T-helper 17 cell (primary cell): Measurements from ENCODE around the gene KDM4B. TPM values are rescaled to one million over a fixed set of nuclear protein-coding genes. Genes with fewer than 3 reads are reported as not detected.
A peak's percentile ranks its signal among the peaks of the same experiment; 100 is the strongest.
"Not testable (repeated sequence)": the region's sequence is repeated elsewhere in the genome, so short reads cannot be mapped to it uniquely, and the experiment has no call there.

Experiments
- ATAC-seq: fragments of 150-1000 bp; cut with Tn5 transposase; 2 replicates; pipeline ENCODE4 v1.10.0; 2021; ENCODE audit warnings: mild to moderate bottlenecking, moderate library complexity
- DNase-seq, 3 donors: peaks; one replicate each; pipeline versions ENCODE4 v3.0.0 to v3.0.0-alpha.2; 2020 to 2021
- H3K9me3 ChIP-seq: one replicate; pipeline ENCODE4 v1.7.0; 2013; ENCODE audit warnings: low read length, mild to moderate bottlenecking; ENCODE audit not compliant: control insufficient read depth, poor library complexity, severe bottlenecking
- H3K27ac Mint-ChIP-seq: one replicate; pipeline ENCODE4 v1.8.0; 2022; ENCODE audit warnings: mild to moderate bottlenecking, moderate library complexity, mixed read lengths
- H3K27me3 Mint-ChIP-seq: one replicate; pipeline ENCODE4 v1.8.0; 2022; ENCODE audit warnings: mixed read lengths
- H3K36me3 Mint-ChIP-seq: one replicate; pipeline ENCODE4 v1.8.0; 2022; ENCODE audit warnings: low read depth, mixed read lengths
- H3K4me1 Mint-ChIP-seq: one replicate; pipeline ENCODE4 v1.8.0; 2022; ENCODE audit warnings: mild to moderate bottlenecking, mixed read lengths
- H3K4me3 Mint-ChIP-seq: one replicate; pipeline ENCODE4 v1.8.0; 2022; ENCODE audit warnings: mild to moderate bottlenecking, moderate library complexity, mixed read lengths
- total RNA-seq, 4 donors: library from RNA in 2 of 4; stranded (reverse) in 2 of 4; gene quantifications; one replicate each; pipeline ENCODE4 v1.2.3 and lab custom pipeline; 2022 to 2026

KDM4B gene
- total RNA-seq, 2 donors from 2014 or later, result 37.6 to 42.2 TPM

DNA sequence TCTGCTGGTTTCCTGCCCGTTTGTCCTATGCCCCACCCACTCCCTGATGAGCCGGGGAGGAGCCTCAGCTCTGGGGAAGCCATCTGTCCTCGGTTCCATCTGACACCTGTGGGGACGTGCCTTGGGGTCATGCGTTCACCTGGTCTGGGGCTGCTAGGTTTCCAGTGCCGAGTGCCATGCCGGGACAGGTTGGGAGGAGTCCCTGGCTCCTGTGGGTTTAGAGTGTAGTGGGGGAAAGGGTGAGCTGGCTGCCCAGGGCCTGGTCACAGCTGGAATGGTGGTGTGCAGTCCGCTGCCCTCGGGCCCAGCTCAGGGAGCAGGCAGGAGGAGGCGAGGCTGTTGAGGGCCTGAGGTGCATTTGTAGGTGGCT lies 2.5 kb downstream of the KDM4B start:
- H3K4me1 Mint-ChIP-seq, result peaks cover 33% of the 10 kb centered on the region
- no peaks in the 10 kb centered on the region for H3K36me3 Mint-ChIP-seq
- no peak for ATAC-seq
- H3K4me3 Mint-ChIP-seq, result peak overlapping the region; percentile 94
- DNase-seq, result no peak
- peak overlapping the region; percentile 91 for H3K27ac Mint-ChIP-seq
- H3K9me3 ChIP-seq, result no peaks in the 10 kb centered on the region
- H3K27me3 Mint-ChIP-seq, result no peaks in the 10 kb centered on the region

DNA sequence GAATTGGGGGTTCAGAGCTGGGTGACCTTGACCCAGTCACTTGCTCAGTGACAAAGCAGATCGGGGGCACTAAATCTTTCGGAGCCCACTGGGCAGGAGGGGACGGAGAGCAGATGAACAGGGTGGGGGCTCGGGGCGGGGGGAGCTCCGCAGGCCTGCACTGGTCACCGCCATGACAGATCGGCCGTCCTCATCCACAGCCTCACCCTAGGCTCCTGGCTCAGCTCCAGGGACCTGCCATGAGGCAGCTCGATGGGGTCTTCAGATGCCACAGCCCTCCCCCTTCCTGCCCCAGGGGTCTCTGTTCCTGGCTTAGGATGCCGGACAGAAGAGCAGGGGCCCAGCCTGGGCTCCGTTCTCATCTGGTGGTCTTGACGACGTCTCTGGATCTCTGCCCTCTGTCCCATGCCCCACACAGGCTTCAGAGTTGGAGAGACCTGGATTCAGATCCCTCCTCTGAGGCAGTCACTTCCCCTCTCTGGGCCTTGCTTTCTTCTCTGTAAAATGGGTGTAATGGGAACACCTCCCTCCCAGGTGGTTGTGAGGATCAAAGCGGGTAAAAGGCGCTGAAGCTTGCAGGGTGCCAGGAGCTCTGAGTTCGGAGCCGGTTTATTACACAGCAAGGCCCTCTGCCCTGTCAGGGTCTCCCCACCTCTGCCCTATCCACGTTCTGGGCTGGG lies 3.0 kb downstream of the KDM4B start:
- Mint-ChIP-seq H3K36me3 (peaks cover 1% of the 10 kb centered on the region), H3K4me3 (peak overlapping the region; percentile 19), H3K27me3 (no peaks in the 10 kb centered on the region), H3K27ac (peak overlapping the region; percentile 91), H3K4me1 (peaks cover 34% of the 10 kb centered on the region)
- DNase-seq (no peak), ATAC-seq (no peak)
- no peaks in the 10 kb centered on the region for H3K9me3 ChIP-seq

DNA sequence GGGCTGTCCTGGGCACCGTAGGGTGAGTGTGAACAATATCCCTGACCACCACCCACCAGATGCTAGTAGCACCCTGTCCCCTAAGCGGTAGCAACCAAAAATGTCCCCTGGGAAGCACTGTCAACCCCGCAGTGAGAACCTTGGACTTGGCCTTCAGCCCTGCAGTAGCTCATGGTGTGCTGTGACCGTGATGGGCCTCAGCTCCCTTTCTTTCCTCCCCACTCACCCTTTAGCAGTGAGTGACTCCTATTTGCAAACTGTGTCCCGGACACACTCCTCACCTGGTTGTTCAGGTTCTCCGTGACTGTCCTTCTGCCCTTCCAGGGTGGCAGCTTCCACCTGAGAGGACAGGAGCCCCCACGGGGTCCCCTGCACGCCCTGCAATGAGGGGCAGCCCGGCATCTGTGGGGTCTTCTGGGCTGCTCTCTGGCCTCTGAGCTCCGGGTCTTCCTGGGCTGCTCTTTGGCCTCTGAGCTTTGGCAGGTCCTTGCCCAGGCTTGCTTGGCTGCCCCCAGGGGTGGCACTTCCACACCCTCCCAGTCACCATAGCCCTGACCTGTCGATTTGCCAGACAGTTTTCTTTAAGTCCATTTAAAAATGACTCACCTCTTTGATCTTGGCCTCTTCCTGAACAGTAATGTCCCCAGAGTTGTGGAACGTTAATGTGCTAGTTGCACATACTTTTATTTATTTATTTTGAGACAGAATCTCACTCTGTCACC lies 3.8 kb downstream of the KDM4B start:
- peaks cover 36% of the 10 kb centered on the region for H3K4me1 Mint-ChIP-seq
- H3K27ac Mint-ChIP-seq, result peak overlapping the region; percentile 43
- no peaks in the 10 kb centered on the region for H3K9me3 ChIP-seq
- ATAC-seq (no peak), DNase-seq (no peak)
- H3K36me3 Mint-ChIP-seq, result peaks cover 2% of the 10 kb centered on the region
- H3K4me3 Mint-ChIP-seq, result no peak overlapping the region
- H3K27me3 Mint-ChIP-seq, result no peaks in the 10 kb centered on the region

DNA sequence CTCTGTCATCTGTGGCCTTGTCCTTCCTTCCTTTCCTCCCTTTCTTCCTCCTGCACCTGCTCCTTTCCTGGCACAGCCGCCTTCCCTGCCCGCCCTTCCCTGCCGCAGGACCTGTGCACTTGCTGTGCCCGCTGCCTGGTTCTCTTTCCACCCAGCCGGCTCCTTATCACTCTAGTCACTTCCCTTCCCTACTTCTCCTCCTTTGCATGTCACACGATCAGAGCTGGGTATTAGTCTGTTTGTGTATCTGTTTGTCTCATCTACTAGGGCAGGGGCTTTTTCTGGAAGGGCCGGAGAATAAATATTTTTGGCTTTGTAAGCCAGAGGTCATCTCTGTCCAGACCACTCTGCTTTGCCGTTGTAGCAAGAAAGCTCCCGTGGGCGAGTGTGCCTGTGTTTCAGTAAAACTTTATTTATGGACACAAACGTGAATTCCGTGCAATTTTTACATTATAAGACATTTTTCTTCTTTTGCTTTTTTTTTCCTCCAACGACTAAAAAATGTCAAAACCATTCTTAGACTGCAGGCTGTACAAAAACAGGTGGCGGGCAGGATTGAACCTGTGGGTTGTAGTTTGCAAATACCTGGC lies 6.1 kb downstream of the KDM4B start:
- peaks cover 32% of the 10 kb centered on the region for H3K4me1 Mint-ChIP-seq
- H3K4me3 Mint-ChIP-seq, result no peak overlapping the region
- DNase-seq (no peak), ATAC-seq (no peak)
- no peaks in the 10 kb centered on the region for H3K27me3 Mint-ChIP-seq
- H3K27ac Mint-ChIP-seq, result no peak overlapping the region
- peaks cover 2% of the 10 kb centered on the region for H3K36me3 Mint-ChIP-seq
- H3K9me3 ChIP-seq, result no peaks in the 10 kb centered on the region

DNA sequence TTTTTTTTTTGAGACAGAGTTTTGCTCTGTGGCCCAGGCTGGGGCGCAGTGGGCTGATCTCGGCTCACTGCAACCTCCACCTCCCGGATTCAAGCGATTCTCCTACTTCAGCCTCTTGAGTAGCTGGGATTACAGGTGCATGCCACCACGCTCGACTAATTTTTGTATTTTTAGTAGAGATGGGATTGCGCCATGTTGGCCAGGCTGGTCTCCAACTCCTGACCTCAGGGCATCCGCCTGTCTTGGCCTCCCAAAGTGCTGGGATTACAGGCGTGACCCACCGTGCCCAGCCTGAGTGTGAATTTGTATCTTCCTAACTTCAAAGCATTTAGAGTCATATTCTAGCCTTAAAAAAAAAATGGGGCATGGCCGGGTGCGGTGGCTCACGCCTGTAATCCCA lies 6.7 kb downstream of the KDM4B start:
- H3K27ac Mint-ChIP-seq, ATAC-seq, H3K9me3 ChIP-seq, H3K27me3 Mint-ChIP-seq, H3K4me3 Mint-ChIP-seq, H3K36me3 Mint-ChIP-seq, DNase-seq: not testable (repeated sequence)
- peaks cover 26% of the 10 kb centered on the region for H3K4me1 Mint-ChIP-seq

DNA sequence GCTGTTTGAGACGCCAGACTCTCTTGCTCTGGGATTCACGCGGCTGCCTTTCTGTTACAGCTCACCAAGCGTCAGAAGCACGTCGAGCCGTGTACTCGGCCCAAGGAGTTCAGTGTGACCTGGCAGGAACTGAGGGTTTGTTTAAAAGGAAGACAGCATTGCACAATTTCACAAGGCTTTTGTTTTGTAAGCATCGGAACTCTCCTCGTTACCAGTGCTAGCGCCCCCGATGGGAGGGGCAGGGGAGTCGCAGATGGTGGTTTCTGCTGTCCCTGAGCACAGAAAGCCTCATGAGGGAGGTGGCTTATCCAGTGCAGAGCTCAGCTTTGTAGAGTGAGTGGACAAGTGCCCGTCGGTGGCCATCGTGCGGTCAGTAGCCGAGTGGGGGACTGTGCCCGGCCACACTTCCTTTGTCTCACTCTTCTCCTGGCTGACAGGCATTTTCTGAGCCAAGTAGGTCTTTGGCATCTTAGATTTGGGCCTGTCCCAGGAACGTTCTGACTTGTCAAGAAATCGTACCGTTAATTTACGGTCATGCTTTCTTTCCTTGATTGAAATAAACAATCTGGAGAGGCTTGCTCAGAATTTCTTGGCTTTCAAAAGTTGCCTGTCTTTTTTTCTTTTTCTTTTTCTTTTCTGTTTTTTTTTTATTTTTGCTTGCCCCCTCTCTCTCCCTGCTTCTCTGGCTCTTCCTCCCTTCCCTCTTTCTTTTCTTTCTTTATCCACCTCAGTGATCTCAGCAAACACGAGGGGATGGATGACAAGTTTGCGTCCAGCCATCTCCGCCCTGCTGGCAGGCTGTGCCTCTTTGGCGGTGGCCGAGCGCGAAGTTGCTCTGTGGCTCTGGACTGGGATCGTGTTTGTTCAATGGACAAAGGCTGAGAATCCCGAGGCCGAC lies 7.7 kb downstream of the KDM4B start:
- peaks cover 2% of the 10 kb centered on the region for H3K36me3 Mint-ChIP-seq
- H3K4me3 Mint-ChIP-seq, result no peak overlapping the region
- no peaks in the 10 kb centered on the region for H3K27me3 Mint-ChIP-seq
- no peaks in the 10 kb centered on the region for H3K9me3 ChIP-seq
- DNase-seq (no peak), ATAC-seq (peak; percentile 52)
- no peak overlapping the region for H3K27ac Mint-ChIP-seq
- H3K4me1 Mint-ChIP-seq, result peaks cover 18% of the 10 kb centered on the region

DNA sequence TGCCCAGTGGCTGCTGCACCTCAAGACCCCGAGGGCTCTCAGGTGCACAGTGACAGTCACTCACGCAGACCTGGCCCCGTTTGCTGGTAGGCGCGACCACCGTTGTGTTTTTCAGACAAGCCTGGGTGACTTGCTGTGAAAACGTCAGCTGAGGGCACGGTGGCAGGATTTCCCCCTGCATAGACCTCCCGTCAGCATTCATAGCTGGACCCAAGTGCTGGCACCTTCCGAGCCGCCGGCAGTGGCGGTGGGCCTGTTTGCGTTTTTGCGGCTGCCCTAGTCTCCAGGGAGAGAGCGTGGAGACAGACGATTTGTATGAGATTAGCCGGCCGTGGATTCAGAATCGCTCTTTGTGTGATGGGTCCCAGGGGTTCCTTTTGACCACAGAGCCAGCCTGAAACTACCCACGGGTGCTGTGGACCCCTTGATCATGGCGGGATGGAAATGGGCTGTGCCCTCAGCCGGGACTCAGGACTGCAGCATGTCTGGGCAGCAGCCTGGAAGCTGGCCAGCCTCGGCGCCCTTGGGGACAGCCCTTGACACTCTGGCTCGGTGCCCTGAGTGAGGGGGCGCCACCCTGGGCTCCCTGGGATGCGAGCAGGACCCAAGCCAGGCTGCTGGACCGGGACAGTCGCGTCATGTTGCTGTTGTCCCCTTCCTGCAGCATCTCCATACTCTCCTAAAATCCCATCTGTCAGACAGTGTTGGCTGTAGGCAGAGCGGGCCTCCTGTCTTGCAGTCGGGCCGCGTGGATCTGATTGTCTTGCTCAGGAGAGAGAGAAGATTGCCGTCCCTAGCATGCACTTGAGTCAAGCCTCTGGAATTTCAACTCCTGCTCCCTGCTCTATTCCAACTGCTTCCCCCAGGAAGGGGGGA lies 8.6 kb downstream of the KDM4B start:
- H3K9me3 ChIP-seq, result no peaks in the 10 kb centered on the region
- ATAC-seq (no peak), DNase-seq (no peak)
- peaks cover 15% of the 10 kb centered on the region for H3K4me1 Mint-ChIP-seq
- H3K27ac Mint-ChIP-seq, result no peak overlapping the region
- H3K27me3 Mint-ChIP-seq, result no peaks in the 10 kb centered on the region
- H3K36me3 Mint-ChIP-seq, result peaks cover 2% of the 10 kb centered on the region
- H3K4me3 Mint-ChIP-seq, result no peak overlapping the region

DNA sequence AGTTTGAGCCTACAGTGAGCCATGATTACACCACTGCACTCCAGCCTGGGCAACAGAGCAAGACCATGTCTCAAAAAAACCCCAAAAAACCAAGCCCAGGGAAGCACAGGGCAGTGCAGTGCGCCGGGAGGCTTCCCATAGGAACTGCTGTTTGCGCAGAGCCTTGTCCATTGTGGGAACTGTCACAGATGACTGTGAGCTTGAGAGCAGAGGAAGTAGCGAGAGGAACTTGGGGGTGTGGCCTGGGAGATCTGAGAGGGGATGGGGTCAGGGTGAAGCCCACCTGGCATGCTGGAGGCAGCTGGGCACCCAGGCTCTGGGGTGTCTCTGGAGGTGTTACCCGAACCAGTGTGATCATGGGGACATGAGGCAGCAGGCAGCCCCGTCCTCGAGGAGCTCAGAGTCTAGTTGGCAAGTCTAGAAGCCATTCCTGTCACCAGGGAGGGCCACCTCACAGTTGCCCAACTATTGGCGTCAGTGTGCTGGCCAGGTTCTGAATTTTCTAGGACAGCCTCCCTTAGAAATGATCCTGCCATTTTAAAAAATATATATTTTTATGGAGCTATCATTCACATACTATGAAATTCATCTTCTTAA lies 10.4 kb downstream of the KDM4B start:
- DNase-seq (no peak), ATAC-seq (no peak)
- no peaks in the 10 kb centered on the region for H3K27me3 Mint-ChIP-seq
- no peaks in the 10 kb centered on the region for H3K9me3 ChIP-seq
- no peak overlapping the region for H3K27ac Mint-ChIP-seq
- H3K4me1 Mint-ChIP-seq, result peaks cover 13% of the 10 kb centered on the region
- no peak overlapping the region for H3K4me3 Mint-ChIP-seq
- peaks cover 2% of the 10 kb centered on the region for H3K36me3 Mint-ChIP-seq

DNA sequence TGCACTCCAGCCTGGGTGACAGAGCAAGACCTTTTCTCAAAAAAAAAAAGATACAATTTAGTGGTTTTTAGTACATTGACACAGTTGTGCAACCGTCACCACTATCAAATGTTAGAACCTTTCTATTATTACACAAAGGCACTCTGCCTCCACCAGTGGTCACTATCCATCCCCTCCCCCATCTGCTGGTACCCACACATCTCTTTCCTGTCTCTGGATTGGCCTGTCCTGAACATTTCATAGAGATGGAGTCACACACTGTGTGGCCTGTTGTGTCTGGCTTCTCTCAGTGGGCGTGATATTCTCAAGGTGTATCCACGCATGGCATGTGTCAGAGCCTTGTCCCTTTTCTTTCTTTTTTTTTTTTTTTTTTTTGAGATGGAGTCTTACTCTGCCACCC lies 11.2 kb downstream of the KDM4B start:
- no peaks in the 10 kb centered on the region for H3K9me3 ChIP-seq
- Mint-ChIP-seq H3K36me3 (peaks cover 2% of the 10 kb centered on the region), H3K27me3 (no peaks in the 10 kb centered on the region), H3K27ac (no peak overlapping the region), H3K4me3 (no peak overlapping the region), H3K4me1 (peaks cover 8% of the 10 kb centered on the region)
- ATAC-seq (no peak), DNase-seq (no peak)

DNA sequence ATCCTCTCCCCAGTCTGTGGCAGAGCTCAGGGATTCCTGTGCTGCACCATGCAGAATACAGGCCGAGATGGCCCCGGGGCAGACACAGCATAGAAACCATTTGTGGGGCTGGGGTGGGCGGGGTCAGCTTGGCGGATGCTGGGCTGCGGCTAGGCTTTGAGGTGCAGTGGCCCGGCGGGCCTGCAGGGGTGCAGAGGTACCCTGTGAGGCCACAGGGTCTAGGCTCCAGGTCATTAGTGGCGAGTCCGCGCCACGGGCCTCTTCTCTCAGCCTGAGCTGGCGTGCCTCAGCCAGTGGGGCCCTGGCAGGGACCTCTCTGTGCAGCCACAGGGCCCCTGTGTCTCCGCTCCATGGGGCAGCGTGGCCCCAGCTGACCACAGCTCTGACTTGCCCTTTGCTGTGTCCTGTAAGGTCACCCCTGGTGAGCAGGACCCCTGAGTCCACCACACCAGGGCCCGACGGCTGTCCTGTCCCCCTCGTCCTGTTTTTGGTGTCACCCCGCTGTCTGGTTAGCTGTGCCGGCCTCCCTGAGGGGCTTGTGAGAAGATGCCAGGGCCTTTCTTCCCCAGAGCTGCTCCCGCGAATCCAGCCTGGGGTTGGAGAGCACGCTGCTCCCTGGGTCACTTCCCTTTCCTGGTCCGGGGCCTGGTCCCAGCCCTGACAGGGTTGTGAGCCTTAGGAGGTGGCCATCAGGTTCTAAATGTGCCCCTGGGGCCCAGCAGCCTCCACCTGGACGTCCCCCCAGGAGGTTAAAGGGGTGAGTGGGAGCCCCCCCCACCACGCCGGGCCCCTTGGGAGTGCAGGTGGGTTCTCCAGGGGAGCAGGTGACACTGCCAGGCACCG lies 12.1 kb downstream of the KDM4B start:
- H3K27ac Mint-ChIP-seq, result no peak overlapping the region
- ATAC-seq, result no peak
- no peaks in the 10 kb centered on the region for H3K9me3 ChIP-seq
- H3K4me1 Mint-ChIP-seq, result peaks cover 11% of the 10 kb centered on the region
- no peaks in the 10 kb centered on the region for H3K27me3 Mint-ChIP-seq
- H3K4me3 Mint-ChIP-seq, result no peak overlapping the region
- H3K36me3 Mint-ChIP-seq, result peaks cover 2% of the 10 kb centered on the region
- DNase-seq, result no peak

DNA sequence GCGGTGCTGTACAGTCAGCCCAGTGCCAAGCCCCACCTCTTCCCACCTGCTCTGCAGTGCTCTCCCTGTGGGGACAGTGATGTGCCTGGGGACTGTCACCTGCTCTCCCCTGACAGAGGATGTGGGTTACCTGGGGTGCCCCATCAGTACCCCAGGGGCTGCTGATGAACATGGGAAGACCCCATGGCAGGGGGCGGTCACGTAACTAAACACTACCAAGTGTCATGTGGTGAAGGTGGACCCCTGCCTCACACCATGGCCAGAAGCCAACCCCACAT lies 12.7 kb downstream of the KDM4B start:
- Mint-ChIP-seq H3K4me1 (peaks cover 16% of the 10 kb centered on the region), H3K4me3 (no peak overlapping the region), H3K36me3 (peaks cover 2% of the 10 kb centered on the region), H3K27me3 (no peaks in the 10 kb centered on the region), H3K27ac (no peak overlapping the region)
- no peak for DNase-seq
- ATAC-seq, result peak; percentile 39
- H3K9me3 ChIP-seq, result no peaks in the 10 kb centered on the region
